Measurements from ENCODE around the gene VCAN.

DNA sequence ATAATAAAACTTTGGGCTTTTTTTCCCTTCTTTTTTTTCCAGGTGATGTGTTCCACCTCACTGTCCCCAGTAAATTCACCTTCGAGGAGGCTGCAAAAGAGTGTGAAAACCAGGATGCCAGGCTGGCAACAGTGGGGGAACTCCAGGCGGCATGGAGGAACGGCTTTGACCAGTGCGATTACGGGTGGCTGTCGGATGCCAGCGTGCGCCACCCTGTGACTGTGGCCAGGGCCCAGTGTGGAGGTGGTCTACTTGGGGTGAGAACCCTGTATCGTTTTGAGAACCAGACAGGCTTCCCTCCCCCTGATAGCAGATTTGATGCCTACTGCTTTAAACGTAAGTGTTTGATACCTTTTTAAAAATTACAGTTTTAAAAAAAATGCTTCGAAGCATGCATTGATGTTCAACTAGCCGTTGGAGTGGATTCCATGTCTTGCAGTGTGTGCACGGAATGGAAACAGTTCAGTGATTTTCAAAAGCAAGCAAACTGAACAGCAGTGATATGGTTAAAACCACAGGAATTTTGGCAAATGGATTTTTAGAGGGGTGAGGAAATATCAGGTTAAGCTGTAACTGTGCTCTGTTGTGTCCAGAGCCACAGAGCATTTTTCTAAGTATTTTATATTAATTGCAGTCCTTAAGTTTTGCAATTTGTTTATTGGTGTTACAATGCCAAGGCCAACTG lies 40.7 kb downstream of the VCAN start:
- TF ChIP-seq, protein P1, sequence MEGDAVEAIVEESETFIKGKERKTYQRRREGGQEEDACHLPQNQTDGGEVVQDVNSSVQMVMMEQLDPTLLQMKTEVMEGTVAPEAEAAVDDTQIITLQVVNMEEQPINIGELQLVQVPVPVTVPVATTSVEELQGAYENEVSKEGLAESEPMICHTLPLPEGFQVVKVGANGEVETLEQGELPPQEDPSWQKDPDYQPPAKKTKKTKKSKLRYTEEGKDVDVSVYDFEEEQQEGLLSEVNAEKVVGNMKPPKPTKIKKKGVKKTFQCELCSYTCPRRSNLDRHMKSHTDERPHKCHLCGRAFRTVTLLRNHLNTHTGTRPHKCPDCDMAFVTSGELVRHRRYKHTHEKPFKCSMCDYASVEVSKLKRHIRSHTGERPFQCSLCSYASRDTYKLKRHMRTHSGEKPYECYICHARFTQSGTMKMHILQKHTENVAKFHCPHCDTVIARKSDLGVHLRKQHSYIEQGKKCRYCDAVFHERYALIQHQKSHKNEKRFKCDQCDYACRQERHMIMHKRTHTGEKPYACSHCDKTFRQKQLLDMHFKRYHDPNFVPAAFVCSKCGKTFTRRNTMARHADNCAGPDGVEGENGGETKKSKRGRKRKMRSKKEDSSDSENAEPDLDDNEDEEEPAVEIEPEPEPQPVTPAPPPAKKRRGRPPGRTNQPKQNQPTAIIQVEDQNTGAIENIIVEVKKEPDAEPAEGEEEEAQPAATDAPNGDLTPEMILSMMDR (IDR thresholded peaks at IDR 0.05), result no peak
- TF ChIP-seq POLR2A (IDR thresholded peaks at IDR 0.05), result no peak

Data from uterus (tissue), 2 donors.